CD14-positive monocyte (primary cell): Measurements from ENCODE around the gene ICA1L. TPM values are rescaled to one million over a fixed set of nuclear protein-coding genes. Genes with fewer than 3 reads are reported as not detected.

Source experiments
- DNase-seq, 3 donors: peaks; one replicate each; pipeline ENCODE4 v3.0.0-alpha.2; 2011 to 2022
- H2AFZ ChIP-seq: 2 replicates; pipeline ENCODE4 v1.6.0; 2012; ENCODE audit warnings: mild to moderate bottlenecking, low read depth, low read length, inconsistent platforms; ENCODE audit not compliant: insufficient read depth, poor library complexity, severe bottlenecking
- H3K27ac ChIP-seq, 2 donors: 1 replicate in 1 of 2; 2 replicates in 1 of 2; pipeline ENCODE4 v1.5.1; 2012 to 2013; ENCODE audit warnings: low read length in 2 of 2, control low read depth in 1 of 2, inconsistent platforms in 1 of 2, low read depth in 1 of 2, mild to moderate bottlenecking in 1 of 2
- H3K27me3 ChIP-seq, 2 donors: one replicate each; pipeline versions ENCODE4 v1.6.0 to v1.6.1; 2011 to 2013; ENCODE audit warnings: low read length in 2 of 2; ENCODE audit not compliant: control insufficient read depth in 2 of 2, insufficient read depth in 2 of 2
- H3K36me3 ChIP-seq, 2 donors: replicated peaks in 1 of 2; 1 replicate in 1 of 2; 2 replicates in 1 of 2; pipeline versions ENCODE4 v1.5.1 to v1.6.1; 2012 to 2013; ENCODE audit warnings: low read length in 2 of 2, control low read depth in 1 of 2, inconsistent platforms in 1 of 2, mild to moderate bottlenecking in 1 of 2; ENCODE audit not compliant: insufficient read depth in 2 of 2, control insufficient read depth in 1 of 2
- H3K4me1 ChIP-seq, 2 donors: 1 replicate in 1 of 2; 2 replicates in 1 of 2; pipeline versions ENCODE4 v1.5.1 to v1.6.1; 2012 to 2013; ENCODE audit warnings: low read length in 2 of 2, control low read depth in 1 of 2, inconsistent platforms in 1 of 2, mild to moderate bottlenecking in 1 of 2, moderate library complexity in 1 of 2; ENCODE audit not compliant: insufficient read depth in 2 of 2, control insufficient read depth in 1 of 2
- H3K4me2 ChIP-seq: replicated peaks from 2 replicates; pipeline ENCODE3; 2012; ENCODE audit warnings: low read length, moderate library complexity, mild to moderate bottlenecking; ENCODE audit not compliant: poor library complexity, severe bottlenecking; ENCODE audit errors: extremely low read depth
- H3K4me3 ChIP-seq, 3 experiments: fragments of 200-600 bp in 1 of 3; sonication (generic) in 1 of 3; replicated peaks in 1 of 3; 1 replicate in 2 of 3; 2 replicates in 1 of 3; pipeline ENCODE4 v1.5.1; 2011 to 2013; ENCODE audit warnings: low read length in 3 of 3, mild to moderate bottlenecking in 3 of 3, control low read depth in 2 of 3, low read depth in 2 of 3, inconsistent platforms in 1 of 3, moderate library complexity in 1 of 3
- H3K79me2 ChIP-seq: 2 replicates; pipeline ENCODE4 v1.6.0; 2012; ENCODE audit warnings: mild to moderate bottlenecking, control low read depth, inconsistent platforms, low read length, moderate library complexity; ENCODE audit not compliant: insufficient read depth
- H3K9ac ChIP-seq: 2 replicates; pipeline ENCODE4 v1.6.0; 2017; ENCODE audit warnings: low read length, mild to moderate bottlenecking; ENCODE audit not compliant: insufficient read depth, poor library complexity, severe bottlenecking
- H3K9me3 ChIP-seq, 2 donors: replicated peaks in 1 of 2; 1 replicate in 1 of 2; 2 replicates in 1 of 2; pipeline versions ENCODE4 v1.5.1 to v1.6.1; 2012 to 2013; ENCODE audit warnings: low read length in 2 of 2, control low read depth in 1 of 2; ENCODE audit not compliant: control insufficient read depth in 1 of 2, insufficient read depth in 1 of 2
- H4K20me1 ChIP-seq: 2 replicates; pipeline ENCODE4 v1.6.0; 2012; ENCODE audit warnings: mild to moderate bottlenecking, low read length, control low read depth, moderate library complexity; ENCODE audit not compliant: insufficient read depth
- H3K27ac Mint-ChIP-seq, 7 donors: one replicate each; pipeline ENCODE4 v1.8.0; 2020; ENCODE audit warnings: mild to moderate bottlenecking in 7 of 7, mixed read lengths in 7 of 7, moderate library complexity in 6 of 7, inconsistent platforms in 2 of 7
- H3K27me3 Mint-ChIP-seq, 3 donors: one replicate each; pipeline ENCODE4 v1.8.0; 2021 to 2022; ENCODE audit warnings: low read depth in 3 of 3, mild to moderate bottlenecking in 3 of 3, mixed read lengths in 3 of 3, moderate library complexity in 3 of 3, inconsistent platforms in 1 of 3
- H3K36me3 Mint-ChIP-seq, 2 donors: one replicate each; pipeline ENCODE4 v1.8.0; 2020; ENCODE audit warnings: mixed read lengths in 2 of 2, inconsistent platforms in 1 of 2, mild to moderate bottlenecking in 1 of 2
- H3K4me1 Mint-ChIP-seq: one replicate; pipeline ENCODE4 v1.8.0; 2020; ENCODE audit warnings: mild to moderate bottlenecking, mixed read lengths
- H3K4me3 Mint-ChIP-seq, 2 donors: one replicate each; pipeline ENCODE4 v1.8.0; 2020; ENCODE audit warnings: mild to moderate bottlenecking in 2 of 2, mixed read lengths in 2 of 2, moderate library complexity in 1 of 2
- H3K9me3 Mint-ChIP-seq, 7 donors: one replicate each; pipeline ENCODE4 v1.8.0; 2020 to 2022; ENCODE audit warnings: mixed read lengths in 7 of 7, mild to moderate bottlenecking in 6 of 7, moderate library complexity in 6 of 7, inconsistent platforms in 2 of 7
- WGBS: methylation state at CpG from one replicate; pipeline ENCODE4 v1.1.5; 2013; ENCODE audit warnings: missing lambda C conversion rate; ENCODE audit not compliant: insufficient coverage; 5-methylcytosine and 5-hydroxymethylcytosine counted together
- intact Hi-C, 2 donors: fragments of 100-400 bp; cut with micrococcal nuclease; formaldehyde crosslinking; loops; one replicate each; pipeline versions ENCODE4 v1.15.0 to v1.15.1; 2023
- polyA plus RNA-seq, 3 donors: library from polyadenylated mRNA; depleted of rRNA in 1 of 3; unstranded in 2 of 3; stranded (reverse) in 1 of 3; fragments of 300-500 nt in 2 of 3; fragments of >200 nt in 1 of 3; fragmentation: Illumina TruSeq in 2 of 3; gene quantifications; 1 replicate in 2 of 3; 2 replicates in 1 of 3; pipeline ENCODE4 v1.2.3, GENCODE V29; 2012 to 2021
- TF ChIP-seq, protein P1 (sequence below): fragments of 200-600 bp; IDR thresholded peaks from one replicate; pipeline ENCODE4 v1.8.0; 2022; ENCODE audit warnings: antibody characterized with exemption, mild to moderate bottlenecking

ICA1L gene
- polyA plus RNA-seq, 3 donors: 0.17 to 0.85 (median 0.57) TPM

DNA sequence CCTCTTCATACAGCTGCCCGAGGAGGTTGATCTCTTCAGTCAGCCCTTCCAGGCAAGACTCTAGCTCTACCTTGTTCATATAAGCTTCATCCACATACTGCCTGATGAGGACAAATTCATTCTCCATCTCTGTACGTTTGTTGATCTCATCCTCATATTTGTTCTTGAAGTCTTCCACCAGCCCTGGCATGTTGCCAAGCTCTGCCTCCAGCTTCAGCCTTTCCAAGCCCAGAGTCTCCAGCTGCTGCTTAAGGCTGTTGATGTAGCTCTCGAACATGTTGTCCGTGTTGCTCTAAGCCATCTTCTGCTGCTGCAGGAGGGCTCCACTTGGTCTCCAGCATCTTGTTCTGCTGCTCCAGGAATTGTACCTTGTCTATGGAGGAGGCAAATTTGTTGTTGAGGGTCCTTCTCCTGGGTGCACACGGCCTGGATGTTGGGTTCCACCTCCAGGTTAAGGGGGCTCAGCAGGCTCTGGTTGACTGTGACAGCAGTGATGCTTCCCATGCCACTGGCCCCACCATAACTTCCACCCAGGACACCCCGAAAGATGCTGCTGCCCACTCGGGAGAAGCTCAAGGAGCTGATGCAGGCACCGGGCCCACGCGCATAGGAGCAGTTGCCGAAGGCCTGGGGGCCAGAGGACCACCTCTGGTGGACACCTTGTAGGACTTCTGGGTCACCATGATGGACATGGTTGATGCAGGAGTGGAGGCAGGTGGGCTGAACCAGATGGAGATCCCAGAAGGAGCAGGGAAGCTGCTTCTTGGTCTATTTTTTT lies 30.3 kb downstream of the ICA1L start:
- Mint-ChIP-seq H3K27ac (no peak overlapping the region), H3K27me3 (peaks cover 0 to 4% (median 3%) of the 10 kb centered on the region in 3 donors), H3K4me1 (peaks cover 9% of the 10 kb centered on the region), H3K36me3 (peaks cover 2 to 9% of the 10 kb centered on the region in 2 donors), H3K9me3 (peaks cover 6 to 25% (median 15%) of the 10 kb centered on the region in 7 donors), H3K4me3 (no peak overlapping the region)
- no peak overlapping the region for H3K27ac ChIP-seq
- H3K4me3 ChIP-seq: no peak overlapping the region
- no peak overlapping the region for H3K4me2 ChIP-seq
- no peaks in the 10 kb centered on the region for H3K27me3 ChIP-seq
- H2AFZ ChIP-seq: no peak overlapping the region
- peaks cover 8% of the 10 kb centered on the region in 2 donors for H3K4me1 ChIP-seq
- H3K9me3 ChIP-seq: peaks cover 13 to 16% of the 10 kb centered on the region in 2 donors
- intact Hi-C loops: no loop called here
- H3K36me3 ChIP-seq: no peaks in the 10 kb centered on the region
- 97% methylated on average over 11 of the region's 11 CpGs for WGBS
- TF ChIP-seq, protein P1, sequence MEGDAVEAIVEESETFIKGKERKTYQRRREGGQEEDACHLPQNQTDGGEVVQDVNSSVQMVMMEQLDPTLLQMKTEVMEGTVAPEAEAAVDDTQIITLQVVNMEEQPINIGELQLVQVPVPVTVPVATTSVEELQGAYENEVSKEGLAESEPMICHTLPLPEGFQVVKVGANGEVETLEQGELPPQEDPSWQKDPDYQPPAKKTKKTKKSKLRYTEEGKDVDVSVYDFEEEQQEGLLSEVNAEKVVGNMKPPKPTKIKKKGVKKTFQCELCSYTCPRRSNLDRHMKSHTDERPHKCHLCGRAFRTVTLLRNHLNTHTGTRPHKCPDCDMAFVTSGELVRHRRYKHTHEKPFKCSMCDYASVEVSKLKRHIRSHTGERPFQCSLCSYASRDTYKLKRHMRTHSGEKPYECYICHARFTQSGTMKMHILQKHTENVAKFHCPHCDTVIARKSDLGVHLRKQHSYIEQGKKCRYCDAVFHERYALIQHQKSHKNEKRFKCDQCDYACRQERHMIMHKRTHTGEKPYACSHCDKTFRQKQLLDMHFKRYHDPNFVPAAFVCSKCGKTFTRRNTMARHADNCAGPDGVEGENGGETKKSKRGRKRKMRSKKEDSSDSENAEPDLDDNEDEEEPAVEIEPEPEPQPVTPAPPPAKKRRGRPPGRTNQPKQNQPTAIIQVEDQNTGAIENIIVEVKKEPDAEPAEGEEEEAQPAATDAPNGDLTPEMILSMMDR: no peak
- H4K20me1 ChIP-seq: no peaks in the 10 kb centered on the region
- DNase-seq: no peak
- no peak overlapping the region for H3K9ac ChIP-seq
- H3K79me2 ChIP-seq: no peaks in the 10 kb centered on the region

DNA sequence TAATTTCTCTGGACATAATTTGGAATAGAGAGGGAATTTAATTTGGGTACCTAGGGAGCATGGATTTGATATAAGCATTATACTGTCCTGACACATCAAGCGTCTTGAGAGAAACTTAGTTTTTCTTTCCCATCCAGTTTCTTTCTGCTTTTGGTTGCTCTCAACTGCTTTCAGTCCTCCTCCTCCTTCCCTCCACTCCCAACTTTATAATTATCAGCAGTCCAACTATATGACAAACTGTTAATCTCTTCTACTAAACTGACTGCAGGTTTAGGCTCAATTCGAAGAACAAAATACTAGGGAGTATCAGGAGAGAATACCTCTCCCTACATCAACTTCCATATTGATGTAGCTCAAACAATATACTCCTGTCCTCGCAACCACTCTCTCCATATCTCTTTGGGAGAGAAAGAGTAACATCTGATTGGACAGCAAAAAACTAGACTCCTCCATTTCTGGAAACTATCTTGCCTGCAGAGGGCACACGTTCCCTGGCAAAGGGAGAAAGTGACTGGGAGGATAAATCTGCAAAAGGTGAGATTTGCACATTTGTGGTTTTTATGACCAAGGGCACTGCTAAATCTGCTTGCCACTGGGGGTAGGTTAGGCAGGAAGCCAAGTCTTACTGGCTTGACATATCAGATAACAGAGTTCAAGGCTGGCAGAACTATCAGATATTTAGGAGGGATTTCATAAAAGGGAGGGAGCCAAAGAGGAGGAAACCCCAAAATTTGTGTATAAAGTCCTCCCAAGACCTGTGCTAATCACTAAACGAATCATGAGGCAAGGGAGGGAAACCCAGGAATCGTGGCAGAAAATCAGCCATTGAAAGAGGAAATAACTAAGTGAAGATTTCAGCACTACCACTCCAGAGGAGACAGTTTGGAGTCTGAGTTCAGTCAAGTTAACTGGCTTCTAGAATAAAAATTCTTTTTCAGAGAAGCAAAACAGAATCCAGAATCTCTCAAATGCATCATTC lies 40.0 kb downstream of the ICA1L start:
- Histone ChIP-seq H3K36me3 (no peaks in the 10 kb centered on the region), H3K79me2 (no peaks in the 10 kb centered on the region), H3K4me3 (no peak overlapping the region), H3K27me3 (no peaks in the 10 kb centered on the region), H3K4me1 (peaks cover 3 to 4% of the 10 kb centered on the region in 2 donors), H3K9me3 (no peaks in the 10 kb centered on the region), H3K4me2 (no peak overlapping the region), H2AFZ (peak overlapping the region; percentile 15), H3K27ac (no peak overlapping the region), H3K9ac (no peak overlapping the region), H4K20me1 (no peaks in the 10 kb centered on the region)
- peak; percentile 9 to 25 (median 13) for DNase-seq
- no peak overlapping the region for H3K27ac Mint-ChIP-seq
- no CpG with 5 or more reads among the region's 6 CpGs for WGBS
- H3K9me3 Mint-ChIP-seq: peaks cover 0 to 3% (median 0%) of the 10 kb centered on the region in 7 donors
- no peak overlapping the region for H3K4me3 Mint-ChIP-seq
- H3K27me3 Mint-ChIP-seq: peaks cover 0 to 3% (median 0%) of the 10 kb centered on the region in 3 donors
- H3K4me1 Mint-ChIP-seq: peaks cover 9% of the 10 kb centered on the region
- H3K36me3 Mint-ChIP-seq: no peaks in the 10 kb centered on the region
- TF ChIP-seq, protein P1: peak; percentile 40
- intact Hi-C loops: loop anchor here in 1 of 2 donors (5.0 kb wide), 1 partner anchor 41 kb away; the partner anchor contains the start of gene ICA1L
